IMR-90 (cell line): ENCODE results near the gene MSANTD1. TPM values are rescaled to one million over a fixed set of nuclear protein-coding genes. Genes with fewer than 3 reads are reported as not detected.

Experiments used
- ATAC-seq: fragments of 200-7000 bp; cut with Tn5 transposase; 2 replicates; pipeline ENCODE4 v1.9.1; 2020; ENCODE audit warnings: low read depth, mild to moderate bottlenecking, moderate library complexity
- BruUV-seq: library from RNA; stranded (reverse); fragments of 400-500 nt; replicated peaks from 2 replicates; lab custom pipeline; 2021; lab: Mats Ljungman, UMichigan
- CTCF ChIA-PET: fragments of 300-600 bp; formaldehyde crosslinking; extraction: SDS; loops from one replicate; lab custom pipeline; 2021; ENCODE audit warnings: antibody characterized with exemption; lab: Yijun Ruan, JAX
- POLR2A ChIA-PET: fragments of 300-600 bp; sonication (Branson Sonifier 250); formaldehyde crosslinking; loops from one replicate; lab custom pipeline; 2022; ENCODE audit warnings: antibody characterized with exemption; ENCODE audit not compliant: unreplicated experiment; lab: Charles Lee
- DNase-seq: peaks from one replicate; pipeline ENCODE4 v3.0.0; 2013
- H2AFZ ChIP-seq: replicated peaks from 2 replicates; pipeline ENCODE3; 2013; ENCODE audit warnings: low read length, mild to moderate bottlenecking; ENCODE audit not compliant: poor library complexity
- H2AK5ac ChIP-seq: 2 replicates; pipeline ENCODE4 v1.6.1; 2013; ENCODE audit warnings: low read depth, low read length, inconsistent platforms
- H2AK9ac ChIP-seq: replicated peaks from 2 replicates; pipeline ENCODE3; 2013; ENCODE audit warnings: mild to moderate bottlenecking, low read depth, low read length, moderate library complexity; ENCODE audit not compliant: poor library complexity
- H2BK120ac ChIP-seq: 2 replicates; pipeline ENCODE4 v1.6.1; 2013; ENCODE audit warnings: low read depth, low read length, inconsistent platforms
- H2BK15ac ChIP-seq: 3 replicates; pipeline ENCODE4 v1.6.1; 2013; ENCODE audit warnings: low read depth, low read length, inconsistent platforms
- H2BK20ac ChIP-seq: 2 replicates; pipeline ENCODE4 v1.6.1; 2013; ENCODE audit warnings: low read depth, mild to moderate bottlenecking, inconsistent platforms, low read length, moderate library complexity
- H2BK5ac ChIP-seq: 2 replicates; pipeline ENCODE4 v1.6.1; 2013; ENCODE audit warnings: mild to moderate bottlenecking, low read depth, low read length, inconsistent platforms; ENCODE audit not compliant: poor library complexity, severe bottlenecking
- H3K14ac ChIP-seq: replicated peaks from 2 replicates; pipeline ENCODE4 v1.6.1; 2013; ENCODE audit warnings: low read depth, low read length, inconsistent platforms
- H3K18ac ChIP-seq: 2 replicates; pipeline ENCODE4 v1.6.1; 2013; ENCODE audit warnings: low read depth, low read length, control low read depth
- H3K23ac ChIP-seq: 2 replicates; pipeline ENCODE4 v1.6.1; 2013; ENCODE audit warnings: low read depth, low read length, inconsistent platforms
- H3K27ac ChIP-seq: 2 replicates; pipeline ENCODE4 v1.5.1; 2013; ENCODE audit warnings: mild to moderate bottlenecking, control low read depth, low read length; ENCODE audit not compliant: insufficient read depth
- H3K27me3 ChIP-seq: 2 replicates; pipeline ENCODE4 v1.6.1; 2013; ENCODE audit warnings: low read length; ENCODE audit not compliant: control insufficient read depth, insufficient read depth
- H3K36me3 ChIP-seq: 2 replicates; pipeline ENCODE4 v1.6.1; 2013; ENCODE audit warnings: low read length, mixed read lengths; ENCODE audit not compliant: control insufficient read depth, insufficient read depth
- H3K4ac ChIP-seq: 2 replicates; pipeline ENCODE4 v1.6.1; 2013; ENCODE audit warnings: low read depth, low read length, inconsistent platforms
- H3K4me1 ChIP-seq: 2 replicates; pipeline ENCODE4 v1.6.1; 2013; ENCODE audit warnings: low read length, mixed read lengths; ENCODE audit not compliant: control insufficient read depth, insufficient read depth
- H3K4me2 ChIP-seq: 2 replicates; pipeline ENCODE4 v1.6.1; 2013; ENCODE audit warnings: low read depth, mild to moderate bottlenecking, control low read depth, low read length, moderate library complexity
- H3K4me3 ChIP-seq: 2 replicates; pipeline ENCODE4 v1.5.1; 2013; ENCODE audit warnings: low read depth, mild to moderate bottlenecking, control low read depth, low read length, moderate library complexity; ENCODE audit not compliant: insufficient read depth
- H3K56ac ChIP-seq: 2 replicates; pipeline ENCODE4 v1.6.1; 2013; ENCODE audit warnings: low read length, inconsistent platforms; ENCODE audit not compliant: insufficient read depth; ENCODE audit errors: extremely low read depth
- H3K79me1 ChIP-seq, 2 experiments: 2 replicates each; pipeline ENCODE4 v1.6.1; 2013; ENCODE audit warnings: low read length in 2 of 2, inconsistent platforms in 1 of 2, low read depth in 1 of 2
- H3K9ac ChIP-seq: 2 replicates; pipeline ENCODE4 v1.6.1; 2013; ENCODE audit warnings: low read depth, low read length, control low read depth
- H3K9me1 ChIP-seq: 2 replicates; pipeline ENCODE4 v1.6.1; 2013; ENCODE audit warnings: low read length, inconsistent platforms; ENCODE audit not compliant: insufficient read depth
- H3K9me3 ChIP-seq: 2 replicates; pipeline ENCODE4 v1.6.1; 2013; ENCODE audit warnings: low read length; ENCODE audit not compliant: control insufficient read depth, insufficient read depth
- H4K20me1 ChIP-seq: 2 replicates; pipeline ENCODE4 v1.6.1; 2013; ENCODE audit warnings: low read length, inconsistent platforms; ENCODE audit not compliant: insufficient read depth
- H4K5ac ChIP-seq: 2 replicates; pipeline ENCODE4 v1.6.1; 2013; ENCODE audit warnings: mild to moderate bottlenecking, low read depth, low read length, control low read depth
- H4K8ac ChIP-seq, 2 experiments: 2 replicates each; pipeline ENCODE4 v1.6.1; 2013; ENCODE audit warnings: low read depth in 2 of 2, low read length in 2 of 2, control low read depth in 1 of 2, inconsistent platforms in 1 of 2
- H4K91ac ChIP-seq: 2 replicates; pipeline ENCODE4 v1.6.1; 2013; ENCODE audit warnings: low read depth, low read length, inconsistent platforms; ENCODE audit not compliant: insufficient read depth
- BHLHE40 ChIP-seq: fragments of 150-350 bp; IDR thresholded peaks from 2 replicates; pipeline ENCODE4 v1.6.1; 2016; ENCODE audit warnings: mild to moderate bottlenecking, low read depth, low read length
- CEBPB ChIP-seq: IDR thresholded peaks from 2 replicates; pipeline ENCODE4 v1.6.1; 2012; ENCODE audit warnings: low read depth, low read length, improper control_type of control experiment
- CHD1 ChIP-seq: IDR thresholded peaks from 2 replicates; pipeline ENCODE4 v1.6.1; 2012; ENCODE audit warnings: low read depth, low read length, improper control_type of control experiment
- FOS ChIP-seq: fragments of 150-350 bp; IDR thresholded peaks from 2 replicates; pipeline ENCODE4 v1.6.1; 2016; ENCODE audit warnings: low read depth, low read length
- MAFK ChIP-seq: IDR thresholded peaks from 2 replicates; pipeline ENCODE4 v1.6.1; 2012; ENCODE audit warnings: low read depth, low read length, improper control_type of control experiment
- MAZ ChIP-seq: IDR thresholded peaks from 2 replicates; pipeline ENCODE4 v1.6.1; 2012; ENCODE audit warnings: low read depth, mild to moderate bottlenecking, low read length, improper control_type of control experiment, moderate library complexity, borderline replicate concordance
- RAD21 ChIP-seq: IDR thresholded peaks from 2 replicates; pipeline ENCODE4 v1.6.1; 2012; ENCODE audit warnings: low read length, improper control_type of control experiment
- RCOR1 ChIP-seq: IDR thresholded peaks from 2 replicates; pipeline ENCODE4 v1.6.1; 2012; ENCODE audit warnings: mild to moderate bottlenecking, low read length, improper control_type of control experiment; ENCODE audit not compliant: insufficient replicate concordance
- SMC3 ChIP-seq: fragments of 150-350 bp; IDR thresholded peaks from 2 replicates; pipeline ENCODE4 v1.6.1; 2016; ENCODE audit warnings: low read depth, mild to moderate bottlenecking, antibody characterized with exemption, low read length, moderate library complexity
- WGBS, 2 experiments: methylation state at CpG; one replicate each; pipeline versions ENCODE4 v1.1.5 to v1.1.7; 2013; ENCODE audit warnings: missing lambda C conversion rate in 2 of 2; ENCODE audit not compliant: insufficient read length in 1 of 2; ENCODE audit errors: extremely low coverage in 2 of 2; 5-methylcytosine and 5-hydroxymethylcytosine counted together
- dilution Hi-C: fragments of 300-500 bp; cut with HindIII; formaldehyde crosslinking; loops from one replicate; pipeline ENCODE4 v1.14.3; 2018; ENCODE audit warnings: low sequenced_read_pairs; ENCODE audit not compliant: unreplicated experiment
- in situ Hi-C: fragments of 300-500 bp; cut with MboI; formaldehyde crosslinking; loops from 3 replicates; pipeline ENCODE4 v1.14.3; 2019; ENCODE audit warnings: low sequenced_read_pairs, inconsistent platforms, mixed read lengths
- intact Hi-C: fragments of 100-400 bp; cut with micrococcal nuclease; formaldehyde crosslinking; loops from 2 replicates; pipeline ENCODE4 v1.10.0; 2022
- polyA plus RNA-seq, 3 experiments: library from polyadenylated mRNA; depleted of rRNA; stranded (reverse); fragments of >200 nt; gene quantifications; 2 replicates each; pipeline ENCODE4 v1.2.3, GENCODE V29; 2012; ENCODE audit warnings: low replicate concordance in 1 of 3
- total RNA-seq: library from RNA; depleted of rRNA; stranded (reverse); fragments of >200 nt; gene quantifications from 2 replicates; pipeline ENCODE4 v1.2.3, GENCODE V29; 2012
- TF ChIP-seq, protein P1 (sequence below): fragments of 150-350 bp; IDR thresholded peaks from 2 replicates; pipeline ENCODE4 v1.6.1; 2017; ENCODE audit warnings: mild to moderate bottlenecking, antibody characterized with exemption, low read length, low read depth
- TF ChIP-seq, protein P2 (sequence below): fragments of 150-350 bp; IDR thresholded peaks from 2 replicates; pipeline ENCODE4 v1.6.1; 2016; ENCODE audit warnings: low read depth, mild to moderate bottlenecking, low read length, moderate library complexity, borderline replicate concordance
- TF ChIP-seq, protein P3 (sequence below): conservative IDR thresholded peaks from 2 replicates; pipeline ENCODE4 v1.5.1; 2012; ENCODE audit warnings: mild to moderate bottlenecking, low read depth, low read length, improper control_type of control experiment

Gene MSANTD1
- total and polyA plus RNA-seq, 2 of the 4 experiments (the other 2 are of a cell fraction), result under 0.01 to 0.07 TPM

DNA sequence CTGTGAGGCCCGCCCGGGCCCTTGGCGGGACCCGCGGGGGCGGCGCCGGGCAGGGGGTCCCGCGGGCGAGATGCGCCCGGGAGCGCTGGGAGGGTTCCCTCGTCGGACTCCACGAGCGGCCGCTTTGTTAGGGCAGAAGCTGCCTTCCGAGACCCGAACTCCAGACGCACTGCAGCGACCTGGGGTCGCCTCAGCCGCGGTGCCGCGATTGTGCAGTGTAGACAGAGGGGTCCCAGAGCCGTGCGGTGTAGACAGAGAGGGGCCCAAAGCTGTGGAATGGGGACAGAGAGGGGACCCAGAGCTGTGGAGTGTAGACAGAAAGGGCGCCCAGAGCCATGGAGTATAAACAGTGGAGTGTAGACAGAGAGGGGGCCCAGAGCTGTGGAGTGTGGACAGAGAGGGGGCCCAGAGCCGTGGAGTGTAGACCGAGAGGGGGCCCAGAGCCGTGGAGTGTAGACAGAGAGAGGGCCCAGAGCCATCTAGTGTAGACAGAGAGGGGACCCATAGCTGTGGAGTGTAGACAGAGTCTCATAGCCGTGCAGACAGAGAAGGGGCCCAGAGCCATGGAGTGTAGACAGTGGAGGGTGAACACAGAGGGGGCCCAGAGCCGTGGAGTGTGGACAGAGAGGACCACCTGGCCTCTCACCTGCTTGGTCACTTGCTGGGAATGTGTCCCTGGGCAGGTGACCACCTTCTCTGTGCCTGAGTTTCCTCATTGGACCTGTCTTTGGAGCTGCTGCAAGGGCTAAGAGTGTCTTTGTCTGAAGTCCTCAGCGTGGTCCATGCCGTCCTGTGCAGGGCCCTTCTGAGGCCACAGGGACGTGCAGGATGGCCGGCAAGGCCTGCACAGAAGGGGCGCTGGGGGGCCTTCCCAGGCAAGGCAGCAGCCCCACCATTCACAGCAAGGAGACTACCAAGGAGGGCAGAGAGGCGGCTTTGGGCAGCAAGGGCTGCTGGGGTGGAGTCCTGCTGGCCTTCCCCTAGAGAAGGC is 44.7 kb downstream of the MSANTD1 start:
- Histone ChIP-seq H2BK15ac (no peak overlapping the region; the same call in 2 of the 3 replicates), H2AK5ac (peak overlapping the region; percentile 89), H3K4ac (peak overlapping the region; percentile 87), H3K79me1 (peaks cover 26 to 47% of the 10 kb centered on the region in 2 experiments), H2BK5ac (peak overlapping the region; percentile 72), H3K27ac (peak overlapping the region; percentile 88), H3K27me3 (no peaks in the 10 kb centered on the region), H4K20me1 (peaks cover 23% of the 10 kb centered on the region), H3K9ac (peak overlapping the region; percentile 93), H3K56ac (peak overlapping the region; percentile 46; the same call in 1 of the 2 replicates), H2AK9ac (peak overlapping the region; percentile 86), H2AFZ (peak overlapping the region; percentile 91), H3K4me2 (peak overlapping the region; percentile 91), H2BK20ac (no peak overlapping the region), H2BK120ac (peak overlapping the region; percentile 47), H3K9me1 (peaks cover 7% of the 10 kb centered on the region; the same call in 1 of the 2 replicates), H3K23ac (peak overlapping the region; percentile 96), H3K36me3 (no peaks in the 10 kb centered on the region), H4K8ac (peak overlapping the region; percentile 71 to 81; a peak in 3 of 4 replicates), H3K18ac (peak overlapping the region; percentile 47; the same call in 1 of the 2 replicates), H3K9me3 (no peaks in the 10 kb centered on the region), H3K4me3 (peak overlapping the region; percentile 95), H4K91ac (peak overlapping the region; percentile 75), H3K4me1 (peaks cover 19% of the 10 kb centered on the region), H3K14ac (peak overlapping the region; percentile 91), H4K5ac (peak overlapping the region; percentile 73)
- POLR2A ChIA-PET, result interaction anchor here (0.6 kb wide), 1 partner anchor 172 kb away, joined by 4 read pairs; no protein-coding TSS in a partner anchor
- DNase-seq (no peak), ATAC-seq (peak; percentile 0; the same call in 1 of the 2 replicates)
- intact Hi-C loops, result loop anchor here (5.0 kb wide), 1 partner anchor 144 kb away; no protein-coding TSS in a partner anchor
- WGBS, 2 experiments, result 6% methylated on average over 4 of the region's 42 CpGs; no CpG with 5 or more reads in 1 of the 2 experiments
- in situ Hi-C loops, result no loop called here
- dilution Hi-C loops, result no loop called here
- BruUV-seq, result no TSS peak
- CTCF ChIA-PET, result interaction anchor here (0.6 kb wide), 2 partner anchors 159 to 295 kb away, joined by 3 to 5 read pairs; no protein-coding TSS in a partner anchor
- TF ChIP-seq, protein P1, sequence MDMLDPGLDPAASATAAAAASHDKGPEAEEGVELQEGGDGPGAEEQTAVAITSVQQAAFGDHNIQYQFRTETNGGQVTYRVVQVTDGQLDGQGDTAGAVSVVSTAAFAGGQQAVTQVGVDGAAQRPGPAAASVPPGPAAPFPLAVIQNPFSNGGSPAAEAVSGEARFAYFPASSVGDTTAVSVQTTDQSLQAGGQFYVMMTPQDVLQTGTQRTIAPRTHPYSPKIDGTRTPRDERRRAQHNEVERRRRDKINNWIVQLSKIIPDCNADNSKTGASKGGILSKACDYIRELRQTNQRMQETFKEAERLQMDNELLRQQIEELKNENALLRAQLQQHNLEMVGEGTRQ, result no peak
- TF ChIP-seq RAD21, result no peak
- TF ChIP-seq FOS, result no peak
- TF ChIP-seq, protein P2, sequence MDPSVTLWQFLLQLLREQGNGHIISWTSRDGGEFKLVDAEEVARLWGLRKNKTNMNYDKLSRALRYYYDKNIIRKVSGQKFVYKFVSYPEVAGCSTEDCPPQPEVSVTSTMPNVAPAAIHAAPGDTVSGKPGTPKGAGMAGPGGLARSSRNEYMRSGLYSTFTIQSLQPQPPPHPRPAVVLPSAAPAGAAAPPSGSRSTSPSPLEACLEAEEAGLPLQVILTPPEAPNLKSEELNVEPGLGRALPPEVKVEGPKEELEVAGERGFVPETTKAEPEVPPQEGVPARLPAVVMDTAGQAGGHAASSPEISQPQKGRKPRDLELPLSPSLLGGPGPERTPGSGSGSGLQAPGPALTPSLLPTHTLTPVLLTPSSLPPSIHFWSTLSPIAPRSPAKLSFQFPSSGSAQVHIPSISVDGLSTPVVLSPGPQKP, result no peak
- TF ChIP-seq MAFK, result no peak
- TF ChIP-seq CEBPB, result no peak
- TF ChIP-seq RCOR1, result no peak
- TF ChIP-seq MAZ, result no peak
- TF ChIP-seq, protein P3, sequence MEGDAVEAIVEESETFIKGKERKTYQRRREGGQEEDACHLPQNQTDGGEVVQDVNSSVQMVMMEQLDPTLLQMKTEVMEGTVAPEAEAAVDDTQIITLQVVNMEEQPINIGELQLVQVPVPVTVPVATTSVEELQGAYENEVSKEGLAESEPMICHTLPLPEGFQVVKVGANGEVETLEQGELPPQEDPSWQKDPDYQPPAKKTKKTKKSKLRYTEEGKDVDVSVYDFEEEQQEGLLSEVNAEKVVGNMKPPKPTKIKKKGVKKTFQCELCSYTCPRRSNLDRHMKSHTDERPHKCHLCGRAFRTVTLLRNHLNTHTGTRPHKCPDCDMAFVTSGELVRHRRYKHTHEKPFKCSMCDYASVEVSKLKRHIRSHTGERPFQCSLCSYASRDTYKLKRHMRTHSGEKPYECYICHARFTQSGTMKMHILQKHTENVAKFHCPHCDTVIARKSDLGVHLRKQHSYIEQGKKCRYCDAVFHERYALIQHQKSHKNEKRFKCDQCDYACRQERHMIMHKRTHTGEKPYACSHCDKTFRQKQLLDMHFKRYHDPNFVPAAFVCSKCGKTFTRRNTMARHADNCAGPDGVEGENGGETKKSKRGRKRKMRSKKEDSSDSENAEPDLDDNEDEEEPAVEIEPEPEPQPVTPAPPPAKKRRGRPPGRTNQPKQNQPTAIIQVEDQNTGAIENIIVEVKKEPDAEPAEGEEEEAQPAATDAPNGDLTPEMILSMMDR, result no peak
- TF ChIP-seq SMC3, result no peak
- no peak for TF ChIP-seq BHLHE40
- no peak for TF ChIP-seq CHD1
